GM12892 (cell line): Measurements from ENCODE around the gene C1orf52.

Experiments used
- POLR2A ChIP-seq: IDR thresholded peaks from 2 replicates; pipeline ENCODE4 v1.6.1; 2011; ENCODE audit warnings: low read depth, low read length, control low read depth
- POLR2AphosphoS5 ChIP-seq: IDR thresholded peaks from 2 replicates; pipeline ENCODE4 v1.6.1; 2011; ENCODE audit warnings: low read depth, low read length, control low read depth

DNA sequence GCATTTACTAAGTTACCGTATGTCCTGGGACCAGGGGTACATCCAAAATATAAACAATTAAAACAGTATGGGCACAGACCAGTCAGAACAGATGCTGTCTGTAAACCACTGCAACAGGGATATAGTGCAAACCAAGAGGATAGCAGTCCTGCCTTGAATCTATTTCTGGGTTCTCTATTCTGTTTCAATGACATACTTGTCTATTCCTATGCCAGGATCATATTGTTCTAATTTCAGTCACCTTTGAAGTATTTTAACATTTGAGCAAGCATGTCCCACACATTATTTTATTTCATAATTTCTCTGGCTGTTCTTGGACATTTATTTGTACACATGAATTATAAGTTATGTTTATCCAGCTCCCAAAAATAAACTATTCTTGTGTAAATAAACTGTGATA is 30.5 kb downstream of the C1orf52 start:
- TF ChIP-seq POLR2A (no peak), POLR2AphosphoS5 (no peak)
